Muscle layer of duodenum (tissue), 2 donors: Measurements from ENCODE around the gene CDH13.

Experiments
- H3K27ac ChIP-seq: one replicate; pipeline ENCODE4 v1.7.0; 2013; ENCODE audit warnings: mild to moderate bottlenecking, low read length
- H3K27me3 ChIP-seq: one replicate; pipeline ENCODE4 v1.7.0; 2013; ENCODE audit warnings: low read depth, mild to moderate bottlenecking, control low read depth, low read length
- H3K36me3 ChIP-seq, 2 donors: one replicate each; pipeline ENCODE4 v1.7.0; 2013; ENCODE audit warnings: low read length in 2 of 2, control low read depth in 1 of 2, mild to moderate bottlenecking in 1 of 2; ENCODE audit not compliant: insufficient read depth in 2 of 2, control insufficient read depth in 1 of 2
- H3K4me1 ChIP-seq, 2 donors: one replicate each; pipeline ENCODE4 v1.7.0; 2013; ENCODE audit warnings: low read length in 2 of 2, mild to moderate bottlenecking in 2 of 2, control low read depth in 1 of 2, moderate library complexity in 1 of 2; ENCODE audit not compliant: insufficient read depth in 2 of 2, control insufficient read depth in 1 of 2
- H3K4me3 ChIP-seq, 2 donors: one replicate each; pipeline ENCODE4 v1.7.0; 2013; ENCODE audit warnings: low read length in 2 of 2, low read depth in 1 of 2, mild to moderate bottlenecking in 1 of 2
- H3K9me3 ChIP-seq, 2 donors: one replicate each; pipeline ENCODE4 v1.7.0; 2013; ENCODE audit warnings: low read length in 2 of 2, control low read depth in 1 of 2, mild to moderate bottlenecking in 1 of 2; ENCODE audit not compliant: control insufficient read depth in 1 of 2
- donor health status: healthy.

The CDH13 gene

GRCh38 chr16:82936941-82937551 is 310.3 kb downstream of the CDH13 start:
- no peaks in the 10 kb centered on the region for H3K36me3 ChIP-seq
- H3K9me3 ChIP-seq = peaks cover 0 to 8% of the 10 kb centered on the region in 2 donors
- no peaks in the 10 kb centered on the region for H3K4me1 ChIP-seq
- H3K27me3 ChIP-seq = no peaks in the 10 kb centered on the region
- no peak overlapping the region for H3K27ac ChIP-seq
- H3K4me3 ChIP-seq = no peak overlapping the region

DNA sequence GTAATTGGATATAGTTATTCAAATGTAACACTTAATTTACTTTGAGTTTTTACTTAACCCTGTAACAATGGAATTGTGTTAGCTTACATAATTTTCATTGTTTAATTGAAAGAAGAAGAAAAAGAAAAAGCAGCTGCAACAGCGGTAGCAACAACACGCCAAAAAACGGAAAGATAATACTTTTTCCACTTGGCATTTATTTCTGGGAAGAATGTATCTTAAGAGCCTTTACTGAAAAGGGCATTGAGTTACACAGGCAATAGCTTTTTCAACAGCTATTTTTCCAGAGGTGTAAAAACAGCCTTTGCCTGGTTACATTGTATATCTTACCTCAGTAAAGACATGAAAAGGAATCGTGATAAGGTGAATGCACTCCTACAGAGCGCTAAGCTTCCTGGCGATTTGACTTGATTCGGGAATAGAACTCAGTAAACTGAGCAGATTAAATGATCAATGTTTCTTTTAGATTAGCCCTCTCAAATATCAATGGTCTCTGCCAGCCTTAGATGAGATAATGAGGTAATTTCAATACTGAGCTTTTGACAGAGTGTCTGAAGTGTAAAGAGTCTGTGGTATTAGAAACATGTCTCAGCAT is 311.3 kb downstream of the CDH13 start:
- no peaks in the 10 kb centered on the region for H3K27me3 ChIP-seq
- H3K4me1 ChIP-seq = no peaks in the 10 kb centered on the region
- H3K9me3 ChIP-seq = peaks cover 0 to 8% of the 10 kb centered on the region in 2 donors
- H3K27ac ChIP-seq = no peak overlapping the region
- no peak overlapping the region for H3K4me3 ChIP-seq
- H3K36me3 ChIP-seq = no peaks in the 10 kb centered on the region

DNA sequence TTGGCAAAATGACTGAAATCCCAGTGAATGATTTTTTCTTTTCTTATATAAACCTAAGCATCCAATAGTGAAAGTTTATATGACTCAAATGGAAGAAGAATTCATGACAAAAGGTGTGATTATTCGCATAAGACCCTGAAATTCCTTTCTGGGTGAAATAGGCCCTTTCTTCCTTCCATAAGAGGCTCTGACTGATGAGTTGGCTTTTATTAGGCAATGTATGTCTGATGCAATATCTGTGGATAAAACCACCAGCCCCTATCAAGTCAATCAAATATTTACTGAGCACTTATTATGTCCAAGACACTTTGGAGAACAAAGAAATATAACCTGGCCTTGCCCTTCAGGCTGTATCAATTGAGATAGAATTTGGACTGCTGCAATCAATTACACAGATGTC is 316.6 kb downstream of the CDH13 start:
- Histone ChIP-seq H3K27me3 (no peaks in the 10 kb centered on the region), H3K4me3 (no peak overlapping the region), H3K4me1 (no peaks in the 10 kb centered on the region), H3K36me3 (no peaks in the 10 kb centered on the region), H3K27ac (no peak overlapping the region), H3K9me3 (no peaks in the 10 kb centered on the region)

DNA sequence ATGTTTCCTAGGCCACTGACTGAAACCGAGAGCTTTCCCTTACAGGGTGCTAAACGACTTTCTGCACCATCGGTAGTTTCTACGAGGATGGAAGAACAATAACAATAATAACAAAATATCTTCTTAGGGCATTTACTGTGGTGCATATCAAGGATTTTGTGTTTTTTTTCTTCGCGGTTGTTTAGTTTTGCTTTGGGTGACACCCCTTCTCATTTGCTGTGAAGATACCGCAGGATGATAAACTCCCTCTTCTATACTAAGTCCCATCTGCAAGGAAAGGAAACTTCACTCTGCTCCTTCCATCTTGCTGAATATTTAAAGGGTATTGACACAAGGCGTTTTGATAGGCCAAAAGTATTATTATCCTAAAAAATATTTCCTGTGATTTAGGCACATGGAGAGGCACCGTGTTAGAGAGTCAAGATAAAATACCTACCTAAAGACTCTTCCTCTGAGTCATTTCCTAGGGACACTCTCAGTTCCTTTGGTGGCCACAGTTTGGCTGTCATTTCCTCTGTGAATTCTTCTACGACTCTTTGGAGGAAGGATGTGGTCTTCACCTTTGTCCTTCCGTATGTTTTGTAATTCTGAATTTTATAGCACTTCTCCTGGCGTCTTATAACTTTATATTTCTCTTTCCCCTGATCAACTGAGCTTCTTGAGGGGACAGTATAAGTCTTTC is 318.8 kb downstream of the CDH13 start:
- Histone ChIP-seq H3K4me1 (no peaks in the 10 kb centered on the region), H3K27ac (no peak overlapping the region), H3K36me3 (no peaks in the 10 kb centered on the region), H3K27me3 (no peaks in the 10 kb centered on the region), H3K9me3 (no peaks in the 10 kb centered on the region), H3K4me3 (no peak overlapping the region)

DNA sequence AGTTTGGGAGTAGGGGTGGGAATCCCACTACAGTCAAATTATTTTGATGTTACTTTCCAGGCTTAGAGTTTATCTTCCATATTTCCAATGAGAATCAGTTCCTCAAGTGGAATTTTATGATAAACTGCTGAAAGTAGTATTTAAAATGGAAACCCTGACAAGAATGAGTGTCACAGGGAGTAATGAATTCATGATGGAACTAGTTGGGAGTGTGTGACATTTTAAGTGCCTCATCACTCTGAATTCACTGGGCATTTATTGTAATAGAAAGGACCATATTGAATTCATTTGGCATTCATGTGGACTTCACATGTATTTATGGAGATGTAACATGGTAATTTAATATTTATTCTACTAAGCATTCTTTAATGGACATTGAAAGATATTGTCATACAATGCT is 320.9 kb downstream of the CDH13 start:
- H3K4me3 ChIP-seq = no peak overlapping the region
- H3K36me3 ChIP-seq = no peaks in the 10 kb centered on the region
- no peaks in the 10 kb centered on the region for H3K4me1 ChIP-seq
- H3K27me3 ChIP-seq = no peaks in the 10 kb centered on the region
- no peak overlapping the region for H3K27ac ChIP-seq
- H3K9me3 ChIP-seq = no peaks in the 10 kb centered on the region

DNA sequence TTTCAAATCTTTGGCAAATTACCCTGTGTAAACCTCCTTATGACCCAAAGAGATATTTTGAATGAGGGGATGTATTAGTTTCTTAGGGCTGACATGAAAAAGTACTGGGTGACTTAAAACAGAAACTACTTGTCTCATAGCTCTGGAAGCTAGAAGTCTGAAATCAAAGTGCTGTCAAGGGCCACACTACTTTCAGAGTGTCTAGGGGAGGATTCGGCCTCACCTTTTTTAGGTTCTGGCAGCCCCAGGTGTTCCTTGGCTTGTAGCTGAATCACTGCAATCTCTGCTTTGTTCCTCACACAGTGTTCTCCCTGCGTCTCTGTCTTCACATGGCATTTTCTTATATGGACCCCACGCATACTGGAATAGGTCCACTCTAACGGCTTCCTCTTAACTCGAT is 322.2 kb downstream of the CDH13 start:
- Histone ChIP-seq H3K4me3 (no peak overlapping the region), H3K36me3 (no peaks in the 10 kb centered on the region), H3K27ac (no peak overlapping the region)

DNA sequence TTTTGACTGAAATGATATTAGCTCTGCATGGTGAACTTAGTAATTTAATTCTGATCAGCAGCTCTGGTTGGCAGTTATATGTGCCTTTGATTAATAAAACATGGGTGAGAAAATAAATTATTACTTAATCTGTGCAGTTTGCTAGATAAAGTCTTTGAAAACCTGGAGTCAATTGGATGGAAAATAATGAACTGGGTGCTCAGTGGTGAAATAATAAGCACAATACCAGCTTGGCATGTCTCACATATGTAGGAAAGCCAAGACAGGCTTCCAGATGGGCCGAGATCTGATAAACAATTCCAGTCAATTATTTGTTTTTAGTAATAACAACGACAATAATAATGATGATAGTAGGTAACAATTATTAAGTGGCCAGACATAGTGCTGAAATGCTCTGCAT is 326.7 kb downstream of the CDH13 start:
- H3K4me3 ChIP-seq = no peak overlapping the region
- H3K36me3 ChIP-seq = no peaks in the 10 kb centered on the region
- no peaks in the 10 kb centered on the region for H3K9me3 ChIP-seq
- no peaks in the 10 kb centered on the region for H3K27me3 ChIP-seq
- no peaks in the 10 kb centered on the region for H3K4me1 ChIP-seq
- H3K27ac ChIP-seq = no peak overlapping the region

More for the DNA sequence above, 322.2 kb downstream of the CDH13 start:
- H3K4me1 ChIP-seq = no peaks in the 10 kb centered on the region
- no peaks in the 10 kb centered on the region for H3K9me3 ChIP-seq
- H3K27me3 ChIP-seq = no peaks in the 10 kb centered on the region

GRCh38 chr16:82954224-82954929 is 327.6 kb downstream of the CDH13 start:
- Histone ChIP-seq H3K4me1 (no peaks in the 10 kb centered on the region), H3K36me3 (no peaks in the 10 kb centered on the region), H3K4me3 (no peak overlapping the region), H3K9me3 (no peaks in the 10 kb centered on the region), H3K27ac (no peak overlapping the region), H3K27me3 (no peaks in the 10 kb centered on the region)

DNA sequence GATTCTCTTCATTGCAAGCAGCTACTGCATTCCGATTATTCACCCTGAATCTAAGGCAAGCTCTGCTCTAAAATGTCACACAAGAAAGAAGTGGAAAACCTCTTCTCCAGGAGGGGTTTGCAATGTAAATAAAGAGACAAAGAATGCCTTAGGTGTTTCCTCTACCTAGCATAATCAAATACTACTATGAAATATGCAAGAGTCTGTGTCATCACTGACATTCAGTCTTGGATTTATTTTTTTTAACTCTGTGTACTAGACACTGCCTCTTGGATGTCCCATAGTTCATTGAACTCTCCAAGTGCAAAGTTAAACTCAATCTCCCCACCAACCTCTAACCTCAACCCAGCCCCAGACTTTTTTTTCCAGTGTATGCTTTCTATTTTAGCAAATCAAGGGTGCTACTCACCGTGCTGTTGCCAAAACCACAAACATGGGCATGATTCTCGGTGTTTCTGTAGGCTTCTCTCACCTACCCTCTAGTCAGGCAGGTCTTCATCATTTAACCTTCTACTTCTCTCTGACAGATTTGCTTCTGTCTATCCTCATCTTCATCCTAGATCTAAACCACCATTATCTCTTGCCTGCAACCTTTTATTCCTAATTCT is 329.1 kb downstream of the CDH13 start:
- no peaks in the 10 kb centered on the region for H3K36me3 ChIP-seq
- H3K27ac ChIP-seq = no peak overlapping the region
- H3K27me3 ChIP-seq = no peaks in the 10 kb centered on the region
- H3K4me1 ChIP-seq = no peaks in the 10 kb centered on the region
- no peaks in the 10 kb centered on the region for H3K9me3 ChIP-seq
- H3K4me3 ChIP-seq = no peak overlapping the region

DNA sequence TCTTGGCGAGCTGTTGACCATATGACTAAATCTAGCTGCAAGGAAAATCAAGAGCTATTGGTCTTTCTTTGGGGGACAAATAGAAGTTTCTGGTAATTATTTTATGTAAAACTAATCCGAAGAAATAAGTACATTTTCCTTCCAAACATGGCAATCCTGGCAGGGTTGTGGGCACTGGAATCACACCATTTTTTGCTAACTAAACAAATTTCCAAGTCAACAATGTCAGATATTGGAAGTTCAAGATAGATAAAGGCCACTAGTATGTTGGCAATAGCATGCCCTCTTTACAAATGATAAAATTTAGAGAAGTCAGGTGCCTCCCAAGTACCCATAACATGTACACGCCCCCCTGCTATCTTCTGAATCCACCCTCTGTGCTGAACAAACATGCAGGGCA is 330.4 kb downstream of the CDH13 start:
- no peaks in the 10 kb centered on the region for H3K36me3 ChIP-seq
- H3K9me3 ChIP-seq = no peaks in the 10 kb centered on the region
- H3K4me3 ChIP-seq = no peak overlapping the region
- H3K27ac ChIP-seq = no peak overlapping the region
- H3K27me3 ChIP-seq = no peaks in the 10 kb centered on the region
- H3K4me1 ChIP-seq = no peaks in the 10 kb centered on the region

DNA sequence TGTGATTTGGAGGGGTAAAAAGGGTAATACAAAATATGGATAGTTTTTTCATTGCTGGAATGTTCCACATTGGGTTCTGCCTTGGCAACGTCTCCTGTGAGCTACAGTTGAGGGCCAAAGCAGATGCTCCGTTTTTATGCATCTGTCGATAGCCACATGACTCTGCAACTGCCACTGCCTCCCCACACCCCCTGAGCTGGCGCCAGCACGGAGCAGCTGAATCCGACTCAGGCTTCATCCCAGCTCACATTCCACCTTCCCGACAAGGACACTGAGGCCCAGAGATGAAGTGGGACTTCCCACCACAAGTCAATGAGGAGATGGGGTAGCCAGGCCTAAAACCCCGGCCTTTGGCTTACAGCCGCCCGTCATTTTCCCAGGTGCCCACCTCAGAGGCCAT is 334.1 kb downstream of the CDH13 start:
- Histone ChIP-seq H3K9me3 (no peaks in the 10 kb centered on the region), H3K27ac (no peak overlapping the region), H3K4me1 (no peaks in the 10 kb centered on the region), H3K27me3 (no peaks in the 10 kb centered on the region), H3K4me3 (no peak overlapping the region), H3K36me3 (no peaks in the 10 kb centered on the region)
